ENCODE measurements around the gene FBXO9.

- TF ChIP-seq, protein P1, sequence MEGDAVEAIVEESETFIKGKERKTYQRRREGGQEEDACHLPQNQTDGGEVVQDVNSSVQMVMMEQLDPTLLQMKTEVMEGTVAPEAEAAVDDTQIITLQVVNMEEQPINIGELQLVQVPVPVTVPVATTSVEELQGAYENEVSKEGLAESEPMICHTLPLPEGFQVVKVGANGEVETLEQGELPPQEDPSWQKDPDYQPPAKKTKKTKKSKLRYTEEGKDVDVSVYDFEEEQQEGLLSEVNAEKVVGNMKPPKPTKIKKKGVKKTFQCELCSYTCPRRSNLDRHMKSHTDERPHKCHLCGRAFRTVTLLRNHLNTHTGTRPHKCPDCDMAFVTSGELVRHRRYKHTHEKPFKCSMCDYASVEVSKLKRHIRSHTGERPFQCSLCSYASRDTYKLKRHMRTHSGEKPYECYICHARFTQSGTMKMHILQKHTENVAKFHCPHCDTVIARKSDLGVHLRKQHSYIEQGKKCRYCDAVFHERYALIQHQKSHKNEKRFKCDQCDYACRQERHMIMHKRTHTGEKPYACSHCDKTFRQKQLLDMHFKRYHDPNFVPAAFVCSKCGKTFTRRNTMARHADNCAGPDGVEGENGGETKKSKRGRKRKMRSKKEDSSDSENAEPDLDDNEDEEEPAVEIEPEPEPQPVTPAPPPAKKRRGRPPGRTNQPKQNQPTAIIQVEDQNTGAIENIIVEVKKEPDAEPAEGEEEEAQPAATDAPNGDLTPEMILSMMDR (IDR thresholded peaks at IDR 0.05; ENCODE audit: low read depth, low read length) = no peak
- TF ChIP-seq EZH2phosphoT487 (IDR thresholded peaks at IDR 0.05; ENCODE audit: low read depth) = no peak
Measured at GRCh38 chr6:53090576-53090975, 25.4 kb downstream of the FBXO9 start.
